Naive thymus-derived CD8-positive, alpha-beta T cell (primary cell): ENCODE measurements around the gene GTF2A1L. TPM values are rescaled to one million over a fixed set of nuclear protein-coding genes. Genes with fewer than 3 reads are reported as not detected.

ENCODE experiments used
- ATAC-seq, 2 donors: fragments of 150-1000 bp; cut with Tn5 transposase in 1 of 2; sonication (Bioruptor Pico), chemical (Tn5 transposase) in 1 of 2; 1 replicate in 1 of 2; 2 replicates in 1 of 2; pipeline ENCODE4 v1.10.0; 2021; ENCODE audit warnings: mild to moderate bottlenecking in 2 of 2, moderate library complexity in 2 of 2
- POLR2A ChIA-PET: fragments of 350-600 bp; sonication (Branson Sonifier 250); formaldehyde crosslinking; loops from one replicate; lab custom pipeline; 2021; ENCODE audit warnings: antibody characterized with exemption; lab: Charles Lee
- DNase-seq, 10 donors: peaks; one replicate each; pipeline versions ENCODE4 v3.0.0 to v3.0.0-alpha.2; 2020 to 2022
- H3K27ac Mint-ChIP-seq, 10 donors: one replicate each; pipeline ENCODE4 v1.8.0; 2020 to 2022; ENCODE audit warnings: mild to moderate bottlenecking in 10 of 10, mixed read lengths in 10 of 10, moderate library complexity in 4 of 10, inconsistent platforms in 1 of 10
- H3K27me3 Mint-ChIP-seq, 5 donors: one replicate each; pipeline ENCODE4 v1.8.0; 2021 to 2022; ENCODE audit warnings: mixed read lengths in 5 of 5
- H3K36me3 Mint-ChIP-seq, 3 donors: one replicate each; pipeline ENCODE4 v1.8.0; 2020 to 2022; ENCODE audit warnings: mixed read lengths in 3 of 3, mild to moderate bottlenecking in 2 of 3, inconsistent platforms in 1 of 3
- H3K4me1 Mint-ChIP-seq, 4 donors: one replicate each; pipeline ENCODE4 v1.8.0; 2021 to 2022; ENCODE audit warnings: mixed read lengths in 4 of 4
- H3K4me3 Mint-ChIP-seq, 10 donors: one replicate each; pipeline ENCODE4 v1.8.0; 2020 to 2022; ENCODE audit warnings: mild to moderate bottlenecking in 10 of 10, mixed read lengths in 10 of 10, moderate library complexity in 6 of 10, inconsistent platforms in 1 of 10
- H3K9me3 Mint-ChIP-seq, 9 donors: one replicate each; pipeline ENCODE4 v1.8.0; 2020 to 2022; ENCODE audit warnings: mixed read lengths in 9 of 9, mild to moderate bottlenecking in 3 of 9, inconsistent platforms in 1 of 9, moderate library complexity in 1 of 9
- polyA plus RNA-seq, 3 donors: library from polyadenylated mRNA; unstranded; fragments of 300-500 nt; fragmentation: Illumina TruSeq; gene quantifications; one replicate each; pipeline ENCODE4 v1.2.3, GENCODE V29; 2021
- total RNA-seq, 8 experiments: library from RNA in 2 of 8; stranded (reverse) in 2 of 8; gene quantifications; one replicate each; pipeline ENCODE4 v1.2.3 and lab custom pipeline; 2021 to 2026

The GTF2A1L gene
- total and polyA plus RNA-seq, 5 experiments from 2014 or later: not detected

GRCh38 chr2:48714245-48714644 is 96.6 kb downstream of the GTF2A1L start:
- POLR2A ChIA-PET: no interaction called here
- no peaks in the 10 kb centered on the region for H3K4me1 Mint-ChIP-seq
- DNase-seq (no peak), ATAC-seq (no peak)
- no peaks in the 10 kb centered on the region for H3K36me3 Mint-ChIP-seq
- H3K9me3 Mint-ChIP-seq: no peaks in the 10 kb centered on the region
- no peak overlapping the region for H3K27ac Mint-ChIP-seq
- peaks cover 11 to 32% (median 14%) of the 10 kb centered on the region in 5 donors for H3K27me3 Mint-ChIP-seq
- no peak overlapping the region for H3K4me3 Mint-ChIP-seq

- no peak overlapping the region for H3K27ac Mint-ChIP-seq
- no peak for ATAC-seq
- H3K4me1 Mint-ChIP-seq: no peaks in the 10 kb centered on the region
Observed at GRCh38 chr2:48715042-48715899, 97.6 kb downstream of the GTF2A1L start.

DNA sequence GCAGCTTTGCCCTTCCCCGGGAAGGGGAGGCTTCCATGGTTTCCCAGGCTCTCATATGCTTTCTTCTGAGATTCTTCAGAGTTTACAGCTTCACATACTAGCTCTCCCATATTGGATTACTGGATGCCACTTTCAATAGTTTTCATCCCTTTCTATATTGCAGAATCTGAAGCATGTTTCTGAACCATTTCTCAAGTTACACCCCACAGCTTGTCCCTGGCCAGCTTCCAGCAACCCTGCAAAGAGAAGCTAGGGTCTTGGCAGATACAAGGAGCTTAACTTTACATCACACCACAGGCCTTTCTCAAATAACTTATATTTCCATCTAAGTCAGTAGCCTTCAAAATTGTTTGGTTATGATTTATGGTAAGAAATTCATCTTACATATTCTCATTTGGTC is 98.3 kb downstream of the GTF2A1L start:
- POLR2A ChIA-PET: no interaction called here
- peaks cover 13 to 25% (median 17%) of the 10 kb centered on the region in 5 donors for H3K27me3 Mint-ChIP-seq
- H3K36me3 Mint-ChIP-seq: no peaks in the 10 kb centered on the region
- DNase-seq (no peak), ATAC-seq (no peak)
- H3K4me1 Mint-ChIP-seq: no peaks in the 10 kb centered on the region
- H3K27ac Mint-ChIP-seq: no peak overlapping the region
- no peaks in the 10 kb centered on the region for H3K9me3 Mint-ChIP-seq
- H3K4me3 Mint-ChIP-seq: no peak overlapping the region

More at GRCh38 chr2:48715042-48715899, 97.6 kb downstream of the GTF2A1L start:
- peaks cover 13 to 31% (median 17%) of the 10 kb centered on the region in 5 donors for H3K27me3 Mint-ChIP-seq
- no peaks in the 10 kb centered on the region for H3K9me3 Mint-ChIP-seq
- no peak for DNase-seq
- POLR2A ChIA-PET: no interaction called here
- no peak overlapping the region for H3K4me3 Mint-ChIP-seq
- no peaks in the 10 kb centered on the region for H3K36me3 Mint-ChIP-seq

- Mint-ChIP-seq H3K9me3 (no peaks in the 10 kb centered on the region), H3K4me1 (no peaks in the 10 kb centered on the region), H3K27ac (no peak overlapping the region), H3K27me3 (peaks cover 6 to 15% (median 12%) of the 10 kb centered on the region in 5 donors), H3K36me3 (no peaks in the 10 kb centered on the region), H3K4me3 (no peak overlapping the region)
- no peak for ATAC-seq
- POLR2A ChIA-PET: no interaction called here
- DNase-seq: no peak
Observed at GRCh38 chr2:48717846-48718245, 100.2 kb downstream of the GTF2A1L start.

- POLR2A ChIA-PET: no interaction called here
- ATAC-seq: no peak
- Mint-ChIP-seq H3K4me1 (no peaks in the 10 kb centered on the region), H3K4me3 (no peak overlapping the region), H3K36me3 (no peaks in the 10 kb centered on the region), H3K9me3 (no peaks in the 10 kb centered on the region), H3K27me3 (peaks cover 6 to 15% (median 12%) of the 10 kb centered on the region in 5 donors), H3K27ac (no peak overlapping the region)
- no peak for DNase-seq
Observed at GRCh38 chr2:48719480-48720177, 102.0 kb downstream of the GTF2A1L start.

DNA sequence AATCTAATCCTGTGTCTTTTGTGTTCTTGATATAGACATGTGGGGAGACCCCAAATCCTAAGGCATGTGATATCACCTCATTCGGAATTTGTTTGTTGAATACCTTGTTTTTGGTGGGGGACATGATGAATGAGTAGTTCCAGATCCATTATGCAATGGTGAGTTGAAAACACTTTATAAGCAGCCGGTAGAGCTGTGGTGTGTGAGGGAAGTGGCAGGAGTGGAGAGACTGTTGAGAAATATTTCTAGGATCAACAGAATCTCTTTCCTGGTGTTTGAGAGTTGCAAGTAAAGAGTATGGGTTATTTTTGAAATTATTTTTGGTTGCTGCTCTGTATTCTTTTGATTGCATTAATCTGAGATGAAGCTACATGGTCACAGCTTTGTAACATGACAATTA is 103.5 kb downstream of the GTF2A1L start:
- no peak overlapping the region for H3K4me3 Mint-ChIP-seq
- H3K27me3 Mint-ChIP-seq: peaks cover 5 to 18% (median 12%) of the 10 kb centered on the region in 5 donors
- no peak overlapping the region for H3K27ac Mint-ChIP-seq
- no peak for DNase-seq
- no peak for ATAC-seq
- POLR2A ChIA-PET: no interaction called here
- H3K4me1 Mint-ChIP-seq: no peaks in the 10 kb centered on the region
- H3K36me3 Mint-ChIP-seq: no peaks in the 10 kb centered on the region
- H3K9me3 Mint-ChIP-seq: no peaks in the 10 kb centered on the region

DNA sequence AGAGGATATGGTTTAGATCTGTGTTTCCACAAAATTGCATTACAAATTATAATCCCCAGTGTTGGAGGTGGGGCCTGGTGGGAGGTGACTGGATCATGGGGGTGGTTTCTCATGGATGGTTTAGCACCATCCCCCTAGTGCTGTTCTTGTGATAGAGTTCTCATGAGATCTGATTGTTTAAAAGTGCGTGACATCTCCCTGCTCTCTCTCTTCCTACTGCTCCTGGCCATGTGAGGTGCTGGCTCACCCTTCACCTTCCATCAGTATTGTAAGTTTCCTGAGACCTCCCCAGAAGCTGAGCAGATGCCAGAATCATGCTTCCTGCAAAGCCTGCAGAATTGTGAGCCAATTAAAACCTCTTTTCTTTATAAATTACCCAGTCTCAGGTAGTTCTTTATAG is 104.7 kb downstream of the GTF2A1L start:
- Mint-ChIP-seq H3K9me3 (no peaks in the 10 kb centered on the region), H3K27me3 (peaks cover 0 to 18% (median 9%) of the 10 kb centered on the region in 5 donors), H3K36me3 (no peaks in the 10 kb centered on the region), H3K27ac (no peak overlapping the region), H3K4me1 (no peaks in the 10 kb centered on the region), H3K4me3 (no peak overlapping the region)
- POLR2A ChIA-PET: no interaction called here
- ATAC-seq (no peak), DNase-seq (no peak)

DNA sequence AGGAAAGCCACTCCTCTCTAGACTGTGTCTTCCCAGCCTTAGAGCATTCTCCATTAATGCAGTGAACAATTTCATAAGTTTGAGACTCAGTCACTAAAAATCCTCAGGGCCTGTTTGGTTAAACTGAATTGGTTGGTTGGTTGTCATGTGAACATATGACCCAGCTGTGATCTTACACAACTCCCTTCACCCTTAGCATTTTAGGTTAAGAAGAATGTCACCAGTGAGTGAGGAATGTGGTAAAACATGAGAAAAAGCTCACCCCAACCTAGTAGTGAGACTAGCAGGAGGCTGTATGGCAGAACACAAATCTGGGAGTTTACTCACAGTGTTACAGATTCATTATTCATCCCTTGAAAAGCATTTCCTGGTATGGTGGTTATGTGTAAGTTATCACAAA is 105.5 kb downstream of the GTF2A1L start:
- ATAC-seq: no peak

DNA sequence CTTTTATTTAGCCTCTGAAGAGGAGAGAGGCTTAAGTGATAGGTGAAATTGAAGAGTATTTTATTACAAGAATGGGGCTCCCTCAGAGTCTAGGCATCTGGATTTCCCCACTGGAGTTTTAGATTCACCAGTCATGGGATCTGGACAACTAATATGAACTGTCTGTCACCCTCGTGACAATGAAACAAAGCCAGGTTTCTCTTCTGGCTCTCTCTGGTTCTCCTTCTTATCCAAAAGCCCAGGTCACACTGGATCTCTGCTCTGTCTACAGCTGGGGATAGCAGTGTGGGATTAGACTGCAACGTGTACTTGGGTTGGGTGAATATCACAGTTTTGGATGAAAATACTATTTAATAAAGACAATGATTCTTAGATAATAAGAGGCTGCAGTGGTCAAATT is 106.6 kb downstream of the GTF2A1L start:
- Mint-ChIP-seq H3K27ac (no peak overlapping the region), H3K36me3 (no peaks in the 10 kb centered on the region), H3K4me1 (no peaks in the 10 kb centered on the region), H3K27me3 (peaks cover 0 to 23% (median 9%) of the 10 kb centered on the region in 5 donors), H3K4me3 (no peak overlapping the region), H3K9me3 (no peaks in the 10 kb centered on the region)
- POLR2A ChIA-PET: no interaction called here
- ATAC-seq (no peak), DNase-seq (no peak)

More for the DNA sequence above, 105.5 kb downstream of the GTF2A1L start:
- H3K27ac Mint-ChIP-seq: no peak overlapping the region
- no peaks in the 10 kb centered on the region for H3K4me1 Mint-ChIP-seq
- no peak for DNase-seq
- H3K36me3 Mint-ChIP-seq: no peaks in the 10 kb centered on the region
- POLR2A ChIA-PET: no interaction called here
- H3K9me3 Mint-ChIP-seq: no peaks in the 10 kb centered on the region
- H3K27me3 Mint-ChIP-seq: peaks cover 0 to 18% (median 9%) of the 10 kb centered on the region in 5 donors
- no peak overlapping the region for H3K4me3 Mint-ChIP-seq

- no peaks in the 10 kb centered on the region for H3K9me3 Mint-ChIP-seq
- H3K4me3 Mint-ChIP-seq: no peak overlapping the region
- peaks cover 2 to 9% (median 4%) of the 10 kb centered on the region in 5 donors for H3K27me3 Mint-ChIP-seq
- no peaks in the 10 kb centered on the region for H3K36me3 Mint-ChIP-seq
- no peak overlapping the region for H3K27ac Mint-ChIP-seq
- POLR2A ChIA-PET: no interaction called here
- DNase-seq (no peak), ATAC-seq (no peak)
- H3K4me1 Mint-ChIP-seq: no peaks in the 10 kb centered on the region
Observed at GRCh38 chr2:48725696-48726494, 108.2 kb downstream of the GTF2A1L start.

GRCh38 chr2:48727560-48727959 is 109.9 kb downstream of the GTF2A1L start:
- H3K27ac Mint-ChIP-seq: no peak overlapping the region
- no peak for ATAC-seq

DNA sequence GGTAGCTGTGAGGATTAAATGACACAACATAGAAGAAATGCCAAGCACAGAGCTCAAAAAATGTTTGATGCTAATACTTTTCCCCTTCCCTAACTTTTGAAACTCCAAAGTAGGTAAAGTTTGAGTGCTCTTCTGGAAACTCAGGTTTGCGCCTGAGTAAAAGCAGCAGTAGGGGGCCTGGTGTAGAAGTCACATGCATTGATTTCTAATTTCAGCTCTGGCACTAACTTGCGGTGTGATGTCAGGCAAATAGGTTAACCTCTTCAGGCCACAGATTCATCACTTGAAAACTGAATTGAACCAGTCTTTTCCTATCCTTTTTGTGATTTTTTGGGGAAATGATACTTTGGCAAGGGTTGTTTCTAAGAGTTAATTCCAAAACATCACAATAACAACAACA is 110.6 kb downstream of the GTF2A1L start:
- Mint-ChIP-seq H3K27me3 (peaks cover 0 to 17% (median 11%) of the 10 kb centered on the region in 5 donors), H3K9me3 (no peaks in the 10 kb centered on the region), H3K4me3 (no peak overlapping the region), H3K27ac (no peak overlapping the region), H3K4me1 (no peaks in the 10 kb centered on the region), H3K36me3 (no peaks in the 10 kb centered on the region)
- POLR2A ChIA-PET: no interaction called here
- ATAC-seq: no peak
- no peak for DNase-seq

More at GRCh38 chr2:48727560-48727959, 109.9 kb downstream of the GTF2A1L start:
- DNase-seq: no peak
- no peaks in the 10 kb centered on the region for H3K9me3 Mint-ChIP-seq
- H3K27me3 Mint-ChIP-seq: peaks cover 0 to 17% (median 9%) of the 10 kb centered on the region in 5 donors
- no peaks in the 10 kb centered on the region for H3K4me1 Mint-ChIP-seq
- no peak overlapping the region for H3K4me3 Mint-ChIP-seq
- H3K36me3 Mint-ChIP-seq: no peaks in the 10 kb centered on the region
- POLR2A ChIA-PET: no interaction called here
